NCI-H460 (cell line): ENCODE data around the gene SARS1. TPM values are rescaled to one million over a fixed set of nuclear protein-coding genes. Genes with fewer than 3 reads are reported as not detected.
"Not testable (repeated sequence)": the region's sequence is repeated elsewhere in the genome, so short reads cannot be mapped to it uniquely, and the experiment has no call there.

ENCODE experiments used
- DNase-seq: peaks from one replicate; pipeline ENCODE4 v3.0.0-alpha.2; 2016; ENCODE audit warnings: low read depth; ENCODE audit errors: extremely low read depth
- polyA plus RNA-seq: library from polyadenylated mRNA; depleted of rRNA; stranded (reverse); fragments of >200 nt; gene quantifications from 2 replicates; pipeline ENCODE4 v1.2.3, GENCODE V29; 2014; cell fraction: nucleus; rRNA removed
- total RNA-seq: library from RNA; depleted of rRNA; stranded (reverse); fragments of >200 nt; shearing (Covaris generic); gene quantifications from 2 replicates; pipeline ENCODE4 v1.2.3, GENCODE V29; 2014; rRNA removed

SARS1 gene
- 384 and 411 TPM in 2 replicates for total RNA-seq
- polyA plus RNA-seq: 223 and 233 TPM in 2 replicates

GRCh38 chr1:109213824-109214693, at the start of gene SARS1:
Gene SARS1 (plus strand): TSS chr1:109213918. CDS start chr1:109213993, 75 bp downstream.
- DNase-seq: peak; percentile 74

DNA sequence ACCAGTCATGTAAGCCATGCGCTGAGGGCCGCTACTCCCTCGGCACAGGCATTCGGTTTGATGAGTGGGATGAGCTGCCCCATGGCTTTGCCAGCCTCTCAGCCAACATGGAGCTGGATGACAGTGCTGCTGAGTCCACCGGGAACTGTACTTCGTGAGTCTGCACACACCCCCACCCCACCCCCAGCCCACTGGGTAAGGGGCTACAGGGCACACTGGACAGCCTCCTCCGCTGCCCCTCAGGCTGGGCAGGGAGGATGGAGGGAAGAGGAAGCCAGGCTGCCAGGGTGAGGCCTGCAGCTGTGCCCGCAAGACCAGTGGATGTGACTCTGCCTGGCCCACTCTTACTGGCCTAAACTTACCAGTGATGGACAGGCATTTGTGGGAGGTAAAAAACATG, 49.2 kb upstream of the SARS1 start:
- DNase-seq: no peak

GRCh38 chr1:109167001-109167506, 46.7 kb upstream of the SARS1 start:
- DNase-seq: no peak

GRCh38 chr1:109170035-109170764, 43.5 kb upstream of the SARS1 start:
- no peak for DNase-seq

GRCh38 chr1:109171646-109172045, 42.1 kb upstream of the SARS1 start:
- no peak for DNase-seq

GRCh38 chr1:109176349-109176748, 37.4 kb upstream of the SARS1 start:
- not testable (repeated sequence) for DNase-seq

DNA sequence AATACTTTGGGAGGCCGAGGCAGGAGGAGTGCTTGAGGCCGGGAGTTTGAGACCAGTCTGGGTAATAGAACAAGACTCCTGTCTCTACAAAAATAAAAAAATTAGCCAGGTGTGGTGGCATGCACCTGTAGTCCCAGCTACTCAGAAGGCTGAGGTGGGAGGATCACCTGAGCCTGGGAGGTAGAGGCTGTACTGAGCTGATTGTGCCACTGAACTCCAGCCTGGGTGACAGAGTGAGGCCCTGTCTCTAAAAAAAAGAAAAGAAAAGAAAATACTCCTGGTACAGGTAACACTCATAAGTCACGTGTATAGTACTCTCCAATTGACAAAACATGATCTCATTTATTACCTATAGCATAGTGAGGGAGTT, 33.0 kb upstream of the SARS1 start:
- DNase-seq: not testable (repeated sequence)

GRCh38 chr1:109181085-109181806, 32.5 kb upstream of the SARS1 start:
- no peak for DNase-seq

GRCh38 chr1:109181807-109182163, 31.9 kb upstream of the SARS1 start:
- DNase-seq: no peak

GRCh38 chr1:109183058-109183738, 30.5 kb upstream of the SARS1 start:
- DNase-seq: no peak

GRCh38 chr1:109184687-109185086, 29.0 kb upstream of the SARS1 start:
- no peak for DNase-seq

- no peak for DNase-seq
Observed at GRCh38 chr1:109185357-109185756, 28.4 kb upstream of the SARS1 start.

- no peak for DNase-seq
Observed at GRCh38 chr1:109185990-109186732, 27.6 kb upstream of the SARS1 start.

DNA sequence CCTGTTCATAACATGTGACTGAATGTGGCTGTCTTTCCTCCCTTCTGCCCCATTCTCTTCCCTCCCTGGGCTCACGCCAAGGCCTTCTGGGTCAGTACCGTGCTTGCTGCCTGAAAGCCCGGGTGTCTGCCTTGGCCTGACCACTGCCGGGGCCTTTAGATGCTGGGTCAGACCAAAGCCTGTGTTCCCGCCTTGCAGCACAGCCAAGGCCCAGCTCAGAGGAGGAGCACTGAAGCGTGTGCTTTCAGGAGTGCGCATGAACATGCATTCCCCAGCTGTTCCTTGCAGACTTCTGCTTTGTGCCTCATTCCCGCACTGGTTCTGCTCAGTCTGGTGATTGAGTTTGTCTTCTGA, 27.0 kb upstream of the SARS1 start:
- DNase-seq: no peak

DNA sequence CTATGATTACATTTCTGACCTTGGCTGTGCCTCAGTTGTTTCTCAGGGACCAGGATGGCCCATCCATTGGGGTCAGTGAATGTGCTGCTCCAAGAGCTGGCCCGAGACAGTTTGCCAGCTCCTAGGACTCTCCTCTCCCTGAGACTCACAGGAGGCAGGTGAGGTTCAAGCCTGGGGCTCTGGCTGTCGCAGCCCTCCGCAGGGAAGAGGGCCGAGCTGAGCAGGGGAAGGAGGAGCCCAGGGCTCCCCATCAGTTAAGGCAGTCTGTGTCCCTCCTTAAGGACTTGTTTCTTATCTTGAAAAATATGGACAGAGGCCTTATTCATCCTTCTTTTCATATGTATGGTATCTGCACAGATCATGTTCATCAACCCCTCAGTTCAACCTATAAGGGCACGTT, 26.6 kb upstream of the SARS1 start:
- no peak for DNase-seq

DNA sequence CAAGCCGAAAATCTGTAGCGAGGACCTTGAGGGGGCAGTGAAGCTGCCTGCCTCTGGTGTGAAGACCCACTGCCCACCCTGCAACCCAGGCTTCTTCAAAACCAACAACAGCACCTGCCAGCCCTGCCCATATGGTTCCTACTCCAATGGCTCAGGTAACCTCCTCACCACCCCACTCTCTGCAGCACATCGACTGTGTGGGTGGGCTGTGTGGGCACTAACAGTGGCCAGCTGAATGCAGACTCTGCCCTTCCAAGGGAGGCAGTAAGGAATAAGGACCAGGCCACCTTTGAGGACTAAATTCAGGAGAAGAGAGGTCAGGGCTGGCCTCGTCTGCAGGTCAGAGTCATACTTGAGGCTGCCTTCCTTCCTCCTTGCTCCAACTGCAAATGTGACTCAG, 25.5 kb upstream of the SARS1 start:
- no peak for DNase-seq

GRCh38 chr1:109188781-109189180, 24.9 kb upstream of the SARS1 start:
- DNase-seq: no peak

DNA sequence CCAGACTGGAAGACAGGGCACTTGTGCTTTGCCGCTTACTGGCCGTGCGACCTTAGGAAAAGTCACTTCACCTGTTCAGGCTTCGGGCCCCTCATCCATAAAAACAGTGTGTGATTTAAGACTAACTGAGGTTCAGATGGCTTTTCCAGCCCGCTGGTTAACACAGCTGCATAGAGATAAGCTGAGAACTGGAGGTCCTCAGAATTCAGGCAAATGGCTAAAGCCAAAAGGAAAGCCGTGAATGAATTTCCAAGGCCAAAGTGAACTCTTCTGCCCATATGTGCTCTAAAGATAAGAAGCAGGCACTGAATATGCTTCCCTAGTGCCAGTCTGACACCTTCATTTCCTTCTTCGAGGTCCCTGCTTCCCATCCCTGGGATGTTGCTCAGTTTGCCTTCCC, 23.5 kb upstream of the SARS1 start:
- DNase-seq: no peak

DNA sequence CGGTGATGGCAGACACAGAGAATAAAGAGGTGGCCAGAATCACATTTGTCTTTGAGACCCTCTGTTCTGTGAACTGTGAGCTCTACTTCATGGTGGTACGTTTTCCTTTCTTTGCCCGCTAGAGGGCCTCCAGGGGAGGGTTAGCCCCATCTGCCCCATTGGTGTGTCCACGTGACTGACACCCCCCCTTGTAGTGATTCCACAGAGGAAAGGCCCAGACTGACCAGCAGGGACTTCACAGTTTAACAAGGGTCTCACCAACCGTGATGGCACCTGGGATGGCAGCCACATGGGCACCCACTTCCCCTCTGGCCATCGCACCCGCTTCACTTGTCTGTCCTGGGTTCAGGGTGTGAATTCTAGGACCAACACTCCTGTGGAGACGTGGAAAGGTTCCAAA, 22.3 kb upstream of the SARS1 start:
- no peak for DNase-seq

DNA sequence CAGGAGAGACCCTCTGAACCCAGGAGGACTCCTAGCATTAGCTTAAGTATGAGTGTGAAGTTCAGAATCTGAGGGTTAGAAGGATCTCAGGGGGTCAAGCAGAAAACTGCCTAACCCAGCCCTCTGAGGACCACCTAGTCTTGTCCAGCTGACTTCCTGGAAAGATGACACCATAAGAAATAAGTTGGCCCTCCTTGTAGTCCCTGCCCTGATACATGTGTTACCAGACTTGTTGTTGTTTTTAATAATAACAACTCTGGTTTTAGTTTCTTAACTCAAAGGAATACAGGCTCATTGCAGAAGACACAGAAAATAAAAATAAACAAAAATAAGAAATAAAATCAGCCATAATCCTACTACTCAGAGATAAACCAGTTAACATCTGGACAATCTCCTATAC, 21.8 kb upstream of the SARS1 start:
- DNase-seq: no peak
